HCT116 (cell line): ENCODE results near the gene ARFRP1. TPM values are rescaled to one million over a fixed set of nuclear protein-coding genes. Genes with fewer than 3 reads are reported as not detected.

Experiments
- ATAC-seq: fragments of 200-7000 bp; cut with Tn5 transposase; 2 replicates; pipeline ENCODE4 v1.9.1; 2020; ENCODE audit warnings: mild to moderate bottlenecking, moderate library complexity
- BruUV-seq: library from RNA; stranded (reverse); fragments of 400-500 nt; replicated peaks from 2 replicates; lab custom pipeline; 2021; lab: Mats Ljungman, UMichigan
- CTCF ChIA-PET: fragments of 300-600 bp; sonication (Branson Sonifier 250); formaldehyde crosslinking; loops from one replicate; lab custom pipeline; 2021; ENCODE audit warnings: antibody characterized with exemption; lab: Charles Lee
- POLR2A ChIA-PET: fragments of 300-600, 350-600 bp; sonication (Branson Sonifier 250); formaldehyde crosslinking; loops from one replicate; lab custom pipeline; 2021; ENCODE audit warnings: antibody characterized with exemption; lab: Charles Lee
- RAD21 ChIA-PET, 2 experiments: fragments of 300-600 bp; sonication (Branson Sonifier 250); formaldehyde crosslinking; loops; one replicate each; lab custom pipeline; 2023; ENCODE audit warnings: low total read pairs in 2 of 2; ENCODE audit not compliant: uncharacterized antibody in 2 of 2, unreplicated experiment in 2 of 2, low non-redundant PET in 1 of 2; lab: Charles Lee
- DNase-seq: peaks from one replicate; pipeline ENCODE4 v3.0.0-alpha.2; 2010; ENCODE audit warnings: low read depth, low spot score
- H2AFZ ChIP-seq: fragments of 200-600 bp; shearing (Covaris generic), sonication (generic); 2 replicates; pipeline ENCODE4 v1.6.1; 2017; ENCODE audit warnings: low read depth, mixed run types, mixed read lengths, antibody characterized with exemption, low read length; ENCODE audit not compliant: poor library complexity, severe bottlenecking
- H3K27ac ChIP-seq: 2 replicates; pipeline ENCODE4 v1.5.1; 2012; ENCODE audit warnings: low read depth, low read length
- H3K27me3 ChIP-seq: fragments of 200-600 bp; sonication (generic); 2 replicates; pipeline ENCODE4 v1.6.1; 2016; ENCODE audit warnings: mixed run types, low read length, mixed read lengths; ENCODE audit not compliant: insufficient read depth
- H3K36me3 ChIP-seq, 2 experiments: fragments of 200-500 bp in 1 of 2; fragments of 200-600 bp in 1 of 2; sonication (Bioruptor generic) in 1 of 2; sonication (generic) in 1 of 2; 2 replicates each; pipeline versions ENCODE4 v1.5.1 to v1.6.1; 2014 to 2016; ENCODE audit warnings: low read length in 2 of 2, inconsistent platforms in 1 of 2, mixed read lengths in 1 of 2, mixed run types in 1 of 2; ENCODE audit not compliant: insufficient read depth in 2 of 2, control insufficient read depth in 1 of 2
- H3K4me1 ChIP-seq, 2 experiments: fragments of 200-600 bp in 1 of 2; sonication (generic) in 1 of 2; 2 replicates each; pipeline versions ENCODE4 v1.5.1 to v1.6.1; 2012 to 2017; ENCODE audit warnings: low read length in 2 of 2, inconsistent platforms in 1 of 2, mild to moderate bottlenecking in 1 of 2, mixed read lengths in 1 of 2, mixed run types in 1 of 2, moderate library complexity in 1 of 2; ENCODE audit not compliant: insufficient read depth in 2 of 2, control insufficient read depth in 1 of 2
- H3K4me2 ChIP-seq: fragments of 200-600 bp; sonication (generic); 2 replicates; pipeline ENCODE4 v1.6.1; 2017; ENCODE audit warnings: mixed run types, low read length, mixed read lengths
- H3K4me3 ChIP-seq, 2 experiments: fragments of 200-600 bp in 1 of 2; sonication (generic) in 1 of 2; replicated peaks in 1 of 2; 2 replicates each; pipeline ENCODE4 v1.5.1; 2011 to 2016; ENCODE audit warnings: low read length in 2 of 2, control low read depth in 1 of 2, low read depth in 1 of 2, mild to moderate bottlenecking in 1 of 2, mixed read lengths in 1 of 2, mixed run types in 1 of 2
- H3K79me2 ChIP-seq: fragments of 200-600 bp; sonication (generic); 2 replicates; pipeline ENCODE4 v1.6.1; 2017; ENCODE audit warnings: mild to moderate bottlenecking, mixed run types, low read length, moderate library complexity, mixed read lengths; ENCODE audit not compliant: insufficient read depth
- H3K9ac ChIP-seq: fragments of 200-600 bp; sonication (generic); 2 replicates; pipeline ENCODE4 v1.6.1; 2016; ENCODE audit warnings: low read length, mixed read lengths
- H3K9me2 ChIP-seq: fragments of 200-600 bp; sonication (generic), shearing (Covaris generic); 2 replicates; pipeline ENCODE4 v1.6.1; 2017; ENCODE audit warnings: mixed run types, mild to moderate bottlenecking, moderate library complexity; ENCODE audit not compliant: insufficient read depth
- H3K9me3 ChIP-seq, 2 experiments: fragments of 200-500 bp in 1 of 2; fragments of 200-600 bp in 1 of 2; sonication (Bioruptor generic) in 1 of 2; sonication (generic) in 1 of 2; 2 replicates each; pipeline ENCODE4 v1.6.1; 2014 to 2017; ENCODE audit warnings: low read length in 2 of 2, mixed read lengths in 2 of 2, inconsistent platforms in 1 of 2, low read depth in 1 of 2, mild to moderate bottlenecking in 1 of 2, mixed run types in 1 of 2, moderate library complexity in 1 of 2; ENCODE audit not compliant: control insufficient read depth in 1 of 2, insufficient read depth in 1 of 2
- H4K20me1 ChIP-seq: fragments of 200-600 bp; sonication (generic), shearing (Covaris generic); 2 replicates; pipeline ENCODE4 v1.6.1; 2017; ENCODE audit warnings: mixed run types, mild to moderate bottlenecking, moderate library complexity; ENCODE audit not compliant: insufficient read depth
- CBX3 ChIP-seq: IDR thresholded peaks from 2 replicates; pipeline ENCODE4 v1.6.1; 2012; ENCODE audit warnings: low read depth
- CEBPB ChIP-seq: IDR thresholded peaks from 2 replicates; pipeline ENCODE4 v1.6.1; 2012; ENCODE audit warnings: low read depth
- EGR1 ChIP-seq: IDR thresholded peaks from 2 replicates; pipeline ENCODE4 v1.6.1; 2012; ENCODE audit warnings: low read depth
- ELF1 ChIP-seq: IDR thresholded peaks from 2 replicates; pipeline ENCODE4 v1.6.1; 2012; ENCODE audit warnings: low read depth, borderline replicate concordance
- EZH2 ChIP-seq: fragments of 200-600 bp; sonication (generic); IDR thresholded peaks from 2 replicates; pipeline ENCODE4 v1.6.1; 2017; ENCODE audit warnings: antibody characterized with exemption, mixed run types
- EZH2phosphoT487 ChIP-seq: fragments of 200-600 bp; IDR thresholded peaks from 2 replicates; pipeline ENCODE4 v1.6.1; 2018; ENCODE audit warnings: antibody characterized with exemption, borderline replicate concordance
- FOSL1 ChIP-seq: IDR thresholded peaks from 2 replicates; pipeline ENCODE4 v1.6.1; 2012; ENCODE audit warnings: low read depth
- JUND ChIP-seq: IDR thresholded peaks from 2 replicates; pipeline ENCODE4 v1.6.1; 2012
- POLR2A ChIP-seq: IDR thresholded peaks from 2 replicates; pipeline ENCODE4 v1.7.0; 2011; ENCODE audit warnings: borderline replicate concordance; ENCODE audit not compliant: insufficient read depth, insufficient read length; ENCODE audit errors: extremely low read depth
- POLR2AphosphoS5 ChIP-seq: IDR thresholded peaks from 2 replicates; pipeline ENCODE4 v1.6.1; 2011; ENCODE audit warnings: mild to moderate bottlenecking, low read depth, low read length, moderate library complexity
- SIN3A ChIP-seq: IDR thresholded peaks from 2 replicates; pipeline ENCODE4 v1.6.1; 2012; ENCODE audit warnings: low read depth
- SRF ChIP-seq: IDR thresholded peaks from 2 replicates; pipeline ENCODE4 v1.6.1; 2012; ENCODE audit warnings: low read depth
- TCF7L2 ChIP-seq: IDR thresholded peaks from 2 replicates; pipeline ENCODE4 v1.7.0; 2011; ENCODE audit warnings: borderline replicate concordance, inconsistent platforms; ENCODE audit not compliant: insufficient read depth, insufficient read length; ENCODE audit errors: extremely low read depth
- YY1 ChIP-seq: IDR thresholded peaks from 2 replicates; pipeline ENCODE4 v1.6.1; 2011; ENCODE audit warnings: low read length, low read depth, moderate library complexity, mild to moderate bottlenecking; ENCODE audit not compliant: insufficient replicate concordance; ENCODE audit errors: extremely low read depth
- ZNF274 ChIP-seq: fragments of 200-500 bp; sonication (Bioruptor generic); IDR thresholded peaks from 2 replicates; pipeline ENCODE4 v1.6.1; 2014; ENCODE audit warnings: mild to moderate bottlenecking, low read depth, low read length, inconsistent platforms
- intact Hi-C: fragments of 100-400 bp; cut with micrococcal nuclease; formaldehyde crosslinking; loops from 2 replicates; pipeline ENCODE4 v1.10.0; 2022
- total RNA-seq: library from RNA; stranded (reverse); gene quantifications from one replicate; pipeline ENCODE4 v1.2.1, GENCODE V29; 2021; ENCODE audit not compliant: unreplicated experiment
- TF ChIP-seq, protein P1 (sequence below): IDR thresholded peaks from 2 replicates; pipeline ENCODE4 v1.6.1; 2012
- TF ChIP-seq, protein P2 (sequence below): IDR thresholded peaks from 2 replicates; pipeline ENCODE4 v1.6.1; 2011; ENCODE audit warnings: mild to moderate bottlenecking, low read length, moderate library complexity; ENCODE audit not compliant: insufficient replicate concordance; ENCODE audit errors: extremely low read depth
- TF ChIP-seq, protein P3 (sequence below), 3 experiments: fragments of 200-600 bp in 1 of 3; sonication (generic) in 1 of 3; IDR thresholded peaks in 2 of 3; conservative IDR thresholded peaks in 1 of 3; 2 replicates each; pipeline ENCODE4 v1.5.1; 2012 to 2017; ENCODE audit warnings: low read depth in 2 of 3, low read length in 2 of 3, antibody characterized with exemption in 1 of 3, borderline replicate concordance in 1 of 3, control low read depth in 1 of 3, mild to moderate bottlenecking in 1 of 3, mixed read lengths in 1 of 3, mixed run types in 1 of 3, moderate library complexity in 1 of 3; ENCODE audit not compliant: insufficient read depth in 1 of 3
- TF ChIP-seq, protein P4 (sequence below): IDR thresholded peaks from 2 replicates; pipeline ENCODE4 v1.6.1; 2012
- TF ChIP-seq, protein P5 (sequence below): IDR thresholded peaks from 2 replicates; pipeline ENCODE4 v1.6.1; 2012; ENCODE audit warnings: low read depth

Gene ARFRP1
- total RNA-seq, 1 experiment from 2014 or later = 53.7 TPM

DNA sequence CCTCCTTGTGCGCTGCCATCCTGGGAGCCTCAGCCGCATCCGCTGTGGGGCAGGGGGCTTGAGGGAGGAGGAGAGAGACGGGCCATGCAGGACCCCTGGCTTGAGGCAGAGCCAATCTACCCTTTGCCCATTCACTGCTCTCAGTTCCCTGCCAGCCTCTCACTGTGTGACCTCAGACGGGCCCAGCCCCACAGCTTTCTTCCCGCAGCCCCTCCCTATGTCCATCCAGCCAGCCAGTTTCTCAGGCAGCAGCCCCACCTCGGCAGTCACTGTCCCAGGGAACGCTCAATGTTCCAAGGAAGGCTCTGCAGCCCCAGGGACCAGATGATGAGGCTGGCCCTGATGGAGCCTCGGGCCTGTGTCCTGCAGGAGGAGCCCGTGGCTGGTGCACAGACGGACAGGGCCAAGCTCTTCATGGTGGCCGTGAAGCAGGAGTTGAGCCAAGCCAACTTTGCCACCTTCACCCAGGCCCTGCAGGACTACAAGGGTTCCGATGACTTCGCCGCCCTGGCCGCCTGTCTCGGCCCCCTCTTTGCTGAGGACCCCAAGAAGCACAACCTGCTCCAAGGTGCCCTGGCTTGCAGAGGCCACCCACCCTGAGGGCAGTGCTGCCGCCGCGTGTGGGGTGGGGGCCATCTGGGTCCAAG lies 15.2 kb downstream of the ARFRP1 start:
- no peak for ATAC-seq
- H3K9me3 ChIP-seq = no peaks in the 10 kb centered on the region
- POLR2A ChIA-PET = interaction anchor here (1.8 kb wide), 1 partner anchor 11 kb away, joined by 7 read pairs; no protein-coding TSS in a partner anchor
- peaks cover 0 to 8% of the 10 kb centered on the region in 2 experiments; a peak in 1 of 4 replicates for H3K36me3 ChIP-seq
- H2AFZ ChIP-seq = no peak overlapping the region
- CTCF ChIA-PET = no interaction called here
- no peak overlapping the region for H3K4me3 ChIP-seq
- H3K79me2 ChIP-seq = peaks cover 6% of the 10 kb centered on the region; the same call in 1 of the 2 replicates
- intact Hi-C loops = no loop called here
- no peaks in the 10 kb centered on the region for H3K9me2 ChIP-seq
- TF ChIP-seq POLR2AphosphoS5 (no peak), TCF7L2 (no peak), FOSL1 (no peak), EZH2 (no peak), ELF1 (no peak), SRF (no peak), SIN3A (no peak), POLR2A (no peak), CBX3 (no peak), JUND (no peak), YY1 (no peak), EGR1 (no peak), ZNF274 (no peak), EZH2phosphoT487 (no peak), CEBPB (no peak)
- TF ChIP-seq, protein P1, sequence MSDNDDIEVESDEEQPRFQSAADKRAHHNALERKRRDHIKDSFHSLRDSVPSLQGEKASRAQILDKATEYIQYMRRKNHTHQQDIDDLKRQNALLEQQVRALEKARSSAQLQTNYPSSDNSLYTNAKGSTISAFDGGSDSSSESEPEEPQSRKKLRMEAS = no peak
- TF ChIP-seq, protein P2, sequence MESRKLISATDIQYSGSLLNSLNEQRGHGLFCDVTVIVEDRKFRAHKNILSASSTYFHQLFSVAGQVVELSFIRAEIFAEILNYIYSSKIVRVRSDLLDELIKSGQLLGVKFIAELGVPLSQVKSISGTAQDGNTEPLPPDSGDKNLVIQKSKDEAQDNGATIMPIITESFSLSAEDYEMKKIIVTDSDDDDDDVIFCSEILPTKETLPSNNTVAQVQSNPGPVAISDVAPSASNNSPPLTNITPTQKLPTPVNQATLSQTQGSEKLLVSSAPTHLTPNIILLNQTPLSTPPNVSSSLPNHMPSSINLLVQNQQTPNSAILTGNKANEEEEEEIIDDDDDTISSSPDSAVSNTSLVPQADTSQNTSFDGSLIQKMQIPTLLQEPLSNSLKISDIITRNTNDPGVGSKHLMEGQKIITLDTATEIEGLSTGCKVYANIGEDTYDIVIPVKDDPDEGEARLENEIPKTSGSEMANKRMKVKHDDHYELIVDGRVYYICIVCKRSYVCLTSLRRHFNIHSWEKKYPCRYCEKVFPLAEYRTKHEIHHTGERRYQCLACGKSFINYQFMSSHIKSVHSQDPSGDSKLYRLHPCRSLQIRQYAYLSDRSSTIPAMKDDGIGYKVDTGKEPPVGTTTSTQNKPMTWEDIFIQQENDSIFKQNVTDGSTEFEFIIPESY = no peak
- TF ChIP-seq, protein P3, sequence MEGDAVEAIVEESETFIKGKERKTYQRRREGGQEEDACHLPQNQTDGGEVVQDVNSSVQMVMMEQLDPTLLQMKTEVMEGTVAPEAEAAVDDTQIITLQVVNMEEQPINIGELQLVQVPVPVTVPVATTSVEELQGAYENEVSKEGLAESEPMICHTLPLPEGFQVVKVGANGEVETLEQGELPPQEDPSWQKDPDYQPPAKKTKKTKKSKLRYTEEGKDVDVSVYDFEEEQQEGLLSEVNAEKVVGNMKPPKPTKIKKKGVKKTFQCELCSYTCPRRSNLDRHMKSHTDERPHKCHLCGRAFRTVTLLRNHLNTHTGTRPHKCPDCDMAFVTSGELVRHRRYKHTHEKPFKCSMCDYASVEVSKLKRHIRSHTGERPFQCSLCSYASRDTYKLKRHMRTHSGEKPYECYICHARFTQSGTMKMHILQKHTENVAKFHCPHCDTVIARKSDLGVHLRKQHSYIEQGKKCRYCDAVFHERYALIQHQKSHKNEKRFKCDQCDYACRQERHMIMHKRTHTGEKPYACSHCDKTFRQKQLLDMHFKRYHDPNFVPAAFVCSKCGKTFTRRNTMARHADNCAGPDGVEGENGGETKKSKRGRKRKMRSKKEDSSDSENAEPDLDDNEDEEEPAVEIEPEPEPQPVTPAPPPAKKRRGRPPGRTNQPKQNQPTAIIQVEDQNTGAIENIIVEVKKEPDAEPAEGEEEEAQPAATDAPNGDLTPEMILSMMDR (IDR thresholded peaks at IDR 0.05 in 2 of 3, conservative IDR thresholded peaks at IDR 0.05 in 1 of 3; ENCODE audit: borderline replicate concordance in 1 of 3, insufficient read depth in 1 of 3, low read depth in 2 of 3, low read length in 2 of 3) = no peak
- TF ChIP-seq, protein P4, sequence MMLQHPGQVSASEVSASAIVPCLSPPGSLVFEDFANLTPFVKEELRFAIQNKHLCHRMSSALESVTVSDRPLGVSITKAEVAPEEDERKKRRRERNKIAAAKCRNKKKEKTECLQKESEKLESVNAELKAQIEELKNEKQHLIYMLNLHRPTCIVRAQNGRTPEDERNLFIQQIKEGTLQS = no peak
- TF ChIP-seq, protein P5, sequence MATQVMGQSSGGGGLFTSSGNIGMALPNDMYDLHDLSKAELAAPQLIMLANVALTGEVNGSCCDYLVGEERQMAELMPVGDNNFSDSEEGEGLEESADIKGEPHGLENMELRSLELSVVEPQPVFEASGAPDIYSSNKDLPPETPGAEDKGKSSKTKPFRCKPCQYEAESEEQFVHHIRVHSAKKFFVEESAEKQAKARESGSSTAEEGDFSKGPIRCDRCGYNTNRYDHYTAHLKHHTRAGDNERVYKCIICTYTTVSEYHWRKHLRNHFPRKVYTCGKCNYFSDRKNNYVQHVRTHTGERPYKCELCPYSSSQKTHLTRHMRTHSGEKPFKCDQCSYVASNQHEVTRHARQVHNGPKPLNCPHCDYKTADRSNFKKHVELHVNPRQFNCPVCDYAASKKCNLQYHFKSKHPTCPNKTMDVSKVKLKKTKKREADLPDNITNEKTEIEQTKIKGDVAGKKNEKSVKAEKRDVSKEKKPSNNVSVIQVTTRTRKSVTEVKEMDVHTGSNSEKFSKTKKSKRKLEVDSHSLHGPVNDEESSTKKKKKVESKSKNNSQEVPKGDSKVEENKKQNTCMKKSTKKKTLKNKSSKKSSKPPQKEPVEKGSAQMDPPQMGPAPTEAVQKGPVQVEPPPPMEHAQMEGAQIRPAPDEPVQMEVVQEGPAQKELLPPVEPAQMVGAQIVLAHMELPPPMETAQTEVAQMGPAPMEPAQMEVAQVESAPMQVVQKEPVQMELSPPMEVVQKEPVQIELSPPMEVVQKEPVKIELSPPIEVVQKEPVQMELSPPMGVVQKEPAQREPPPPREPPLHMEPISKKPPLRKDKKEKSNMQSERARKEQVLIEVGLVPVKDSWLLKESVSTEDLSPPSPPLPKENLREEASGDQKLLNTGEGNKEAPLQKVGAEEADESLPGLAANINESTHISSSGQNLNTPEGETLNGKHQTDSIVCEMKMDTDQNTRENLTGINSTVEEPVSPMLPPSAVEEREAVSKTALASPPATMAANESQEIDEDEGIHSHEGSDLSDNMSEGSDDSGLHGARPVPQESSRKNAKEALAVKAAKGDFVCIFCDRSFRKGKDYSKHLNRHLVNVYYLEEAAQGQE = no peak
- peak overlapping the region; percentile 59; the same call in 1 of the 2 replicates for H3K27ac ChIP-seq
- no TSS peak for BruUV-seq
- H4K20me1 ChIP-seq = no peaks in the 10 kb centered on the region
- DNase-seq = no peak
- no peak overlapping the region for H3K4me2 ChIP-seq
- no peak overlapping the region for H3K9ac ChIP-seq
- RAD21 ChIA-PET = no interaction called here
- H3K27me3 ChIP-seq = no peaks in the 10 kb centered on the region
- peaks cover 21 to 65% of the 10 kb centered on the region in 2 experiments; a peak in 3 of 4 replicates for H3K4me1 ChIP-seq
